HCT116 (cell line): ENCODE results near the gene CDK2AP2. TPM values are rescaled to one million over a fixed set of nuclear protein-coding genes. Genes with fewer than 3 reads are reported as not detected.

ENCODE experiments used
- ATAC-seq: fragments of 200-7000 bp; cut with Tn5 transposase; 2 replicates; pipeline ENCODE4 v1.9.1; 2020; ENCODE audit warnings: mild to moderate bottlenecking, moderate library complexity
- BruUV-seq: library from RNA; stranded (reverse); fragments of 400-500 nt; replicated peaks from 2 replicates; lab custom pipeline; 2021; lab: Mats Ljungman, UMichigan
- CTCF ChIA-PET: fragments of 300-600 bp; sonication (Branson Sonifier 250); formaldehyde crosslinking; loops from one replicate; lab custom pipeline; 2021; ENCODE audit warnings: antibody characterized with exemption; lab: Charles Lee
- POLR2A ChIA-PET: fragments of 300-600, 350-600 bp; sonication (Branson Sonifier 250); formaldehyde crosslinking; loops from one replicate; lab custom pipeline; 2021; ENCODE audit warnings: antibody characterized with exemption; lab: Charles Lee
- RAD21 ChIA-PET, 2 experiments: fragments of 300-600 bp; sonication (Branson Sonifier 250); formaldehyde crosslinking; loops; one replicate each; lab custom pipeline; 2023; ENCODE audit warnings: low total read pairs in 2 of 2; ENCODE audit not compliant: uncharacterized antibody in 2 of 2, unreplicated experiment in 2 of 2, low non-redundant PET in 1 of 2; lab: Charles Lee
- DNase-seq: peaks from one replicate; pipeline ENCODE4 v3.0.0-alpha.2; 2010; ENCODE audit warnings: low read depth, low spot score
- H2AFZ ChIP-seq: fragments of 200-600 bp; shearing (Covaris generic), sonication (generic); 2 replicates; pipeline ENCODE4 v1.6.1; 2017; ENCODE audit warnings: low read depth, mixed run types, mixed read lengths, antibody characterized with exemption, low read length; ENCODE audit not compliant: poor library complexity, severe bottlenecking
- H3K27ac ChIP-seq: 2 replicates; pipeline ENCODE4 v1.5.1; 2012; ENCODE audit warnings: low read depth, low read length
- H3K27me3 ChIP-seq: fragments of 200-600 bp; sonication (generic); 2 replicates; pipeline ENCODE4 v1.6.1; 2016; ENCODE audit warnings: mixed run types, low read length, mixed read lengths; ENCODE audit not compliant: insufficient read depth
- H3K36me3 ChIP-seq, 2 experiments: fragments of 200-500 bp in 1 of 2; fragments of 200-600 bp in 1 of 2; sonication (Bioruptor generic) in 1 of 2; sonication (generic) in 1 of 2; 2 replicates each; pipeline versions ENCODE4 v1.5.1 to v1.6.1; 2014 to 2016; ENCODE audit warnings: low read length in 2 of 2, inconsistent platforms in 1 of 2, mixed read lengths in 1 of 2, mixed run types in 1 of 2; ENCODE audit not compliant: insufficient read depth in 2 of 2, control insufficient read depth in 1 of 2
- H3K4me1 ChIP-seq, 2 experiments: fragments of 200-600 bp in 1 of 2; sonication (generic) in 1 of 2; 2 replicates each; pipeline versions ENCODE4 v1.5.1 to v1.6.1; 2012 to 2017; ENCODE audit warnings: low read length in 2 of 2, inconsistent platforms in 1 of 2, mild to moderate bottlenecking in 1 of 2, mixed read lengths in 1 of 2, mixed run types in 1 of 2, moderate library complexity in 1 of 2; ENCODE audit not compliant: insufficient read depth in 2 of 2, control insufficient read depth in 1 of 2
- H3K4me2 ChIP-seq: fragments of 200-600 bp; sonication (generic); 2 replicates; pipeline ENCODE4 v1.6.1; 2017; ENCODE audit warnings: mixed run types, low read length, mixed read lengths
- H3K4me3 ChIP-seq, 2 experiments: fragments of 200-600 bp in 1 of 2; sonication (generic) in 1 of 2; replicated peaks in 1 of 2; 2 replicates each; pipeline ENCODE4 v1.5.1; 2011 to 2016; ENCODE audit warnings: low read length in 2 of 2, control low read depth in 1 of 2, low read depth in 1 of 2, mild to moderate bottlenecking in 1 of 2, mixed read lengths in 1 of 2, mixed run types in 1 of 2
- H3K79me2 ChIP-seq: fragments of 200-600 bp; sonication (generic); 2 replicates; pipeline ENCODE4 v1.6.1; 2017; ENCODE audit warnings: mild to moderate bottlenecking, mixed run types, low read length, moderate library complexity, mixed read lengths; ENCODE audit not compliant: insufficient read depth
- H3K9ac ChIP-seq: fragments of 200-600 bp; sonication (generic); 2 replicates; pipeline ENCODE4 v1.6.1; 2016; ENCODE audit warnings: low read length, mixed read lengths
- H3K9me2 ChIP-seq: fragments of 200-600 bp; sonication (generic), shearing (Covaris generic); 2 replicates; pipeline ENCODE4 v1.6.1; 2017; ENCODE audit warnings: mixed run types, mild to moderate bottlenecking, moderate library complexity; ENCODE audit not compliant: insufficient read depth
- H3K9me3 ChIP-seq, 2 experiments: fragments of 200-500 bp in 1 of 2; fragments of 200-600 bp in 1 of 2; sonication (Bioruptor generic) in 1 of 2; sonication (generic) in 1 of 2; 2 replicates each; pipeline ENCODE4 v1.6.1; 2014 to 2017; ENCODE audit warnings: low read length in 2 of 2, mixed read lengths in 2 of 2, inconsistent platforms in 1 of 2, low read depth in 1 of 2, mild to moderate bottlenecking in 1 of 2, mixed run types in 1 of 2, moderate library complexity in 1 of 2; ENCODE audit not compliant: control insufficient read depth in 1 of 2, insufficient read depth in 1 of 2
- H4K20me1 ChIP-seq: fragments of 200-600 bp; sonication (generic), shearing (Covaris generic); 2 replicates; pipeline ENCODE4 v1.6.1; 2017; ENCODE audit warnings: mixed run types, mild to moderate bottlenecking, moderate library complexity; ENCODE audit not compliant: insufficient read depth
- ATF3 ChIP-seq: IDR thresholded peaks from 2 replicates; pipeline ENCODE4 v1.6.1; 2012
- CBX3 ChIP-seq: IDR thresholded peaks from 2 replicates; pipeline ENCODE4 v1.6.1; 2012; ENCODE audit warnings: low read depth
- CEBPB ChIP-seq: IDR thresholded peaks from 2 replicates; pipeline ENCODE4 v1.6.1; 2012; ENCODE audit warnings: low read depth
- CTCF ChIP-seq, 3 experiments: fragments of 200-600 bp in 1 of 3; sonication (generic) in 1 of 3; IDR thresholded peaks in 2 of 3; conservative IDR thresholded peaks in 1 of 3; 2 replicates each; pipeline ENCODE4 v1.5.1; 2012 to 2017; ENCODE audit warnings: low read depth in 2 of 3, low read length in 2 of 3, antibody characterized with exemption in 1 of 3, borderline replicate concordance in 1 of 3, control low read depth in 1 of 3, mild to moderate bottlenecking in 1 of 3, mixed read lengths in 1 of 3, mixed run types in 1 of 3, moderate library complexity in 1 of 3; ENCODE audit not compliant: insufficient read depth in 1 of 3
- EGR1 ChIP-seq: IDR thresholded peaks from 2 replicates; pipeline ENCODE4 v1.6.1; 2012; ENCODE audit warnings: low read depth
- ELF1 ChIP-seq: IDR thresholded peaks from 2 replicates; pipeline ENCODE4 v1.6.1; 2012; ENCODE audit warnings: low read depth, borderline replicate concordance
- EZH2 ChIP-seq: fragments of 200-600 bp; sonication (generic); IDR thresholded peaks from 2 replicates; pipeline ENCODE4 v1.6.1; 2017; ENCODE audit warnings: antibody characterized with exemption, mixed run types
- EZH2phosphoT487 ChIP-seq: fragments of 200-600 bp; IDR thresholded peaks from 2 replicates; pipeline ENCODE4 v1.6.1; 2018; ENCODE audit warnings: antibody characterized with exemption, borderline replicate concordance
- FOSL1 ChIP-seq: IDR thresholded peaks from 2 replicates; pipeline ENCODE4 v1.6.1; 2012; ENCODE audit warnings: low read depth
- JUND ChIP-seq: IDR thresholded peaks from 2 replicates; pipeline ENCODE4 v1.6.1; 2012
- POLR2A ChIP-seq: IDR thresholded peaks from 2 replicates; pipeline ENCODE4 v1.7.0; 2011; ENCODE audit warnings: borderline replicate concordance; ENCODE audit not compliant: insufficient read depth, insufficient read length; ENCODE audit errors: extremely low read depth
- POLR2AphosphoS5 ChIP-seq: IDR thresholded peaks from 2 replicates; pipeline ENCODE4 v1.6.1; 2011; ENCODE audit warnings: mild to moderate bottlenecking, low read depth, low read length, moderate library complexity
- RAD21 ChIP-seq: IDR thresholded peaks from 2 replicates; pipeline ENCODE4 v1.6.1; 2012; ENCODE audit warnings: low read depth, mild to moderate bottlenecking
- REST ChIP-seq: IDR thresholded peaks from 2 replicates; pipeline ENCODE4 v1.6.1; 2012; ENCODE audit warnings: low read depth
- SIN3A ChIP-seq: IDR thresholded peaks from 2 replicates; pipeline ENCODE4 v1.6.1; 2012; ENCODE audit warnings: low read depth
- SP1 ChIP-seq: IDR thresholded peaks from 2 replicates; pipeline ENCODE4 v1.6.1; 2012; ENCODE audit warnings: low read depth
- TCF7L2 ChIP-seq: IDR thresholded peaks from 2 replicates; pipeline ENCODE4 v1.7.0; 2011; ENCODE audit warnings: borderline replicate concordance, inconsistent platforms; ENCODE audit not compliant: insufficient read depth, insufficient read length; ENCODE audit errors: extremely low read depth
- YY1 ChIP-seq: IDR thresholded peaks from 2 replicates; pipeline ENCODE4 v1.6.1; 2011; ENCODE audit warnings: low read length, low read depth, moderate library complexity, mild to moderate bottlenecking; ENCODE audit not compliant: insufficient replicate concordance; ENCODE audit errors: extremely low read depth
- ZBTB33 ChIP-seq: IDR thresholded peaks from 2 replicates; pipeline ENCODE4 v1.6.1; 2011; ENCODE audit warnings: mild to moderate bottlenecking, low read length, moderate library complexity; ENCODE audit not compliant: insufficient replicate concordance; ENCODE audit errors: extremely low read depth
- intact Hi-C: fragments of 100-400 bp; cut with micrococcal nuclease; formaldehyde crosslinking; loops from 2 replicates; pipeline ENCODE4 v1.10.0; 2022
- total RNA-seq: library from RNA; stranded (reverse); gene quantifications from one replicate; pipeline ENCODE4 v1.2.1, GENCODE V29; 2021; ENCODE audit not compliant: unreplicated experiment

The CDK2AP2 gene
- total RNA-seq, 1 experiment from 2014 or later = 53.6 TPM

GRCh38 chr11:67538823-67539505, 31.0 kb upstream of the CDK2AP2 start:
- TF ChIP-seq POLR2AphosphoS5 = no peak
- TF ChIP-seq EZH2 = no peak
- TF ChIP-seq SP1 = no peak
- no peak for TF ChIP-seq POLR2A
- no peak for TF ChIP-seq REST
- TF ChIP-seq FOSL1 = no peak
- TF ChIP-seq YY1 = no peak
- TF ChIP-seq ATF3 = no peak
- no peak for TF ChIP-seq CBX3
- no peak for TF ChIP-seq TCF7L2
- TF ChIP-seq ELF1 = no peak
- TF ChIP-seq EGR1 = no peak
- no peak for TF ChIP-seq CTCF (IDR thresholded peaks at IDR 0.05 in 2 of 3, conservative IDR thresholded peaks at IDR 0.05 in 1 of 3; ENCODE audit: borderline replicate concordance in 1 of 3, insufficient read depth in 1 of 3, low read depth in 2 of 3, low read length in 2 of 3)
- no peak for TF ChIP-seq JUND
- TF ChIP-seq ZBTB33 = no peak
- TF ChIP-seq EZH2phosphoT487 = no peak
- TF ChIP-seq RAD21 = no peak
- TF ChIP-seq SIN3A = no peak
- no peak for TF ChIP-seq CEBPB
- TF ChIP-seq, all 23 proteins: peak for 0
- ChIA-PET CTCF (no interaction called here), RAD21 (no interaction called here), POLR2A (no interaction called here)
- Histone ChIP-seq H3K36me3 (no peaks in the 10 kb centered on the region), H3K4me3 (no peak overlapping the region), H3K9me3 (peaks cover 5% of the 10 kb centered on the region in 2 experiments; a peak in 1 of 4 replicates), H2AFZ (no peak overlapping the region), H3K9ac (no peak overlapping the region), H3K9me2 (no peaks in the 10 kb centered on the region), H3K4me2 (no peak overlapping the region), H3K27ac (no peak overlapping the region), H3K79me2 (no peaks in the 10 kb centered on the region), H3K27me3 (no peaks in the 10 kb centered on the region), H4K20me1 (no peaks in the 10 kb centered on the region), H3K4me1 (no peaks in the 10 kb centered on the region)
- intact Hi-C loops = no loop called here
- BruUV-seq = no TSS peak
- ATAC-seq = no peak
- DNase-seq = no peak
